K562 (cell line): ENCODE data around the gene RXYLT1. TPM values are rescaled to one million over a fixed set of nuclear protein-coding genes. Genes with fewer than 3 reads are reported as not detected.

Source experiments
- ATAC-seq: fragments of 200-7000 bp; cut with Tn5 transposase; 3 replicates; pipeline ENCODE4 v1.9.1; 2020; ENCODE audit warnings: moderate library complexity
- BruUV-seq: library from RNA; stranded (reverse); fragments of 400-500 nt; replicated peaks from 2 replicates; lab custom pipeline; 2021; lab: Mats Ljungman, UMichigan
- CTCF ChIA-PET: fragments of 300-600 bp; formaldehyde crosslinking; extraction: SDS; loops from one replicate; lab custom pipeline; 2021; ENCODE audit warnings: low intra/inter-chr PET ratio; lab: Yijun Ruan, JAX
- POLR2A ChIA-PET: fragments of 300-600, 350-650 bp; sonication (Branson Sonifier 250); formaldehyde crosslinking; extraction: SDS; loops from one replicate; lab custom pipeline; 2021; ENCODE audit warnings: antibody characterized with exemption, inconsistent platforms; lab: Yijun Ruan, JAX
- DNase-seq, 4 experiments: peaks; one replicate each; pipeline versions ENCODE4 v3.0.0 to v3.0.0-alpha.2; 2011 to 2018; ENCODE audit warnings: low spot score in 3 of 4, mixed read lengths in 3 of 4; ENCODE audit errors: extremely low read depth in 1 of 4
- FAIRE-seq: peaks from 2 replicates; lab custom pipeline; 2011; peaks lifted over from hg19 to GRCh38; lab: Jason Lieb, UNC
- H2AFZ ChIP-seq: 2 replicates; pipeline ENCODE4 v1.6.0; 2011; ENCODE audit warnings: low read depth, low read length, control low read depth, inconsistent platforms
- H3K27ac ChIP-seq: fragments of 200-600 bp; 3 replicates; pipeline ENCODE4 v1.8.0; 2011; ENCODE audit warnings: low read depth, mild to moderate bottlenecking, control low read depth, inconsistent platforms, low read length, moderate library complexity, mixed read lengths; ENCODE audit errors: extremely low read depth
- H3K27me3 ChIP-seq, 2 experiments: fragments of 300-600 bp in 1 of 2; 2 replicates in 1 of 2; 3 replicates in 1 of 2; pipeline versions ENCODE4 v1.6.0 to v1.8.0; 2011; ENCODE audit warnings: inconsistent platforms in 2 of 2, low read length in 2 of 2, mild to moderate bottlenecking in 1 of 2, mixed read lengths in 1 of 2, moderate library complexity in 1 of 2; ENCODE audit not compliant: control insufficient read depth in 2 of 2, insufficient read depth in 2 of 2
- H3K36me3 ChIP-seq: fragments of 300-600 bp; 3 replicates; pipeline ENCODE4 v1.8.0; 2011; ENCODE audit warnings: mild to moderate bottlenecking, low read length, inconsistent platforms; ENCODE audit not compliant: control insufficient read depth, insufficient read depth
- H3K4me1 ChIP-seq, 2 experiments: fragments of 200-600 bp in 1 of 2; replicated peaks in 1 of 2; 2 replicates in 1 of 2; 3 replicates in 1 of 2; pipeline versions ENCODE4 v1.5.1 to v1.8.0; 2011; ENCODE audit warnings: inconsistent platforms in 2 of 2, low read length in 2 of 2, mild to moderate bottlenecking in 1 of 2, mixed read lengths in 1 of 2, moderate library complexity in 1 of 2; ENCODE audit not compliant: control insufficient read depth in 2 of 2, insufficient read depth in 2 of 2
- H3K4me2 ChIP-seq: 2 replicates; pipeline ENCODE4 v1.6.1; 2011; ENCODE audit warnings: low read length, control low read depth, inconsistent platforms, mixed read lengths; ENCODE audit not compliant: insufficient read depth
- H3K4me3 ChIP-seq: fragments of 200-600 bp; sonication (generic), shearing (Covaris generic); 2 replicates; pipeline ENCODE4 v1.5.1; 2016; ENCODE audit warnings: control low read depth, inconsistent platforms
- H3K79me2 ChIP-seq: fragments of 200-600 bp; 3 replicates; pipeline ENCODE4 v1.8.0; 2011; ENCODE audit warnings: low read length, inconsistent platforms; ENCODE audit not compliant: control insufficient read depth, insufficient read depth
- H3K9ac ChIP-seq, 2 experiments: 2 replicates each; pipeline versions ENCODE4 v1.6.0 to v1.6.1; 2011; ENCODE audit warnings: low read depth in 2 of 2, low read length in 2 of 2, control low read depth in 1 of 2, inconsistent platforms in 1 of 2, mild to moderate bottlenecking in 1 of 2, mixed read lengths in 1 of 2; ENCODE audit not compliant: insufficient read depth in 1 of 2
- H3K9me1 ChIP-seq: one replicate; pipeline ENCODE4 v1.6.0; 2011; ENCODE audit warnings: inconsistent platforms, mild to moderate bottlenecking, low read length, moderate library complexity; ENCODE audit not compliant: control insufficient read depth, insufficient read depth
- H3K9me3 ChIP-seq: replicated peaks from 2 replicates; pipeline ENCODE4 v1.5.1; 2011; ENCODE audit warnings: low read depth, low read length, inconsistent platforms; ENCODE audit not compliant: control insufficient read depth, insufficient read depth
- H4K20me1 ChIP-seq: replicated peaks from 2 replicates; pipeline ENCODE4 v1.6.1; 2011; ENCODE audit warnings: low read length, inconsistent platforms, mixed read lengths; ENCODE audit not compliant: control insufficient read depth, insufficient read depth
- BHLHE40 ChIP-seq: IDR thresholded peaks from 2 replicates; pipeline ENCODE4 v1.6.1; 2011; ENCODE audit warnings: low read length, improper control_type of control experiment
- ELF1 ChIP-seq: fragments of 200-800 bp; sonication (Bioruptor generic); IDR thresholded peaks from 2 replicates; pipeline ENCODE4 v1.6.1; 2016; ENCODE audit warnings: missing genetic modification characterization, missing compliant biosample characterization
- FOXJ3 ChIP-seq: sonication (generic); formaldehyde crosslinking; IDR thresholded peaks from 2 replicates; pipeline ENCODE4 v1.4.0; 2020; ENCODE audit warnings: mild to moderate bottlenecking, missing genetic modification reagents
- GTF2A2 ChIP-seq: IDR thresholded peaks from 2 replicates; pipeline ENCODE4 v1.6.1; 2016; ENCODE audit warnings: mild to moderate bottlenecking, missing genetic modification characterization, missing compliant biosample characterization
- HDAC1 ChIP-seq, 2 experiments: fragments of 450-650 bp; IDR thresholded peaks; 2 replicates each; pipeline ENCODE4 v1.6.1; 2016 to 2017; ENCODE audit warnings: inconsistent platforms in 1 of 2, mild to moderate bottlenecking in 1 of 2, moderate library complexity in 1 of 2
- NFYB ChIP-seq: IDR thresholded peaks from 2 replicates; pipeline ENCODE4 v1.6.1; 2011; ENCODE audit warnings: mild to moderate bottlenecking, moderate library complexity; ENCODE audit not compliant: insufficient read length; ENCODE audit errors: extremely low read depth
- RAD21 ChIP-seq, 2 experiments: fragments of 250-450 bp in 1 of 2; fragments of 450-650 bp in 1 of 2; sonication (Bioruptor Pico) in 1 of 2; formaldehyde crosslinking in 1 of 2; IDR thresholded peaks in 1 of 2; conservative IDR thresholded peaks in 1 of 2; 2 replicates each; pipeline versions ENCODE4 v1.4.0 to v1.8.0; 2020 to 2022; ENCODE audit warnings: mild to moderate bottlenecking in 2 of 2, moderate library complexity in 1 of 2
- SIX5 ChIP-seq, 2 experiments: IDR thresholded peaks; 2 replicates each; pipeline ENCODE4 v1.6.1; 2011; ENCODE audit warnings: low read length in 2 of 2, borderline replicate concordance in 1 of 2, low read depth in 1 of 2, mild to moderate bottlenecking in 1 of 2, moderate library complexity in 1 of 2; ENCODE audit not compliant: insufficient read depth in 1 of 2
- SMARCA4 ChIP-seq: fragments of 450-650 bp; IDR thresholded peaks from 2 replicates; pipeline ENCODE4 v1.6.1; 2016
- SOX6 ChIP-seq: fragments of 450-650 bp; IDR thresholded peaks from 2 replicates; pipeline ENCODE4 v1.6.1; 2014; ENCODE audit warnings: mild to moderate bottlenecking
- THRAP3 ChIP-seq: fragments of 450-650 bp; IDR thresholded peaks from 2 replicates; pipeline ENCODE4 v1.6.1; 2016; ENCODE audit warnings: mild to moderate bottlenecking, inconsistent platforms, borderline replicate concordance
- TSC22D4 ChIP-seq: fragments of 450-650 bp; IDR thresholded peaks from 2 replicates; pipeline ENCODE4 v1.6.1; 2016; ENCODE audit warnings: missing genetic modification characterization, missing biosample characterization, control low read depth
- ZFX ChIP-seq: sonication (generic); formaldehyde crosslinking; IDR thresholded peaks from 2 replicates; pipeline ENCODE4 v1.8.0; 2022; ENCODE audit warnings: mild to moderate bottlenecking, missing genetic modification reagents, moderate library complexity
- ZNF431 ChIP-seq: sonication (generic); formaldehyde crosslinking; IDR thresholded peaks from 2 replicates; pipeline ENCODE4 v1.8.0; 2022; ENCODE audit warnings: mild to moderate bottlenecking, missing genetic modification reagents
- ZNF507 ChIP-seq: conservative IDR thresholded peaks from 2 replicates; pipeline ENCODE4 v1.6.1; 2017; ENCODE audit warnings: missing genetic modification characterization, missing compliant biosample characterization
- whole genome bisulfite sequencing: fragments of 100-300 bp; shearing (Covaris generic); methylation state at CpG from one replicate; pipeline ENCODE4 v1.1.6; 2016; ENCODE audit warnings: low coverage, mixed read lengths; ENCODE audit not compliant: insufficient coverage; ENCODE audit errors: missing lambda C conversion rate; 5-methylcytosine and 5-hydroxymethylcytosine counted together
- in situ Hi-C: fragments of 300-500 bp; cut with MboI; formaldehyde crosslinking; loops from 4 replicates; pipeline ENCODE4 v1.15.0; 2018; ENCODE audit warnings: inconsistent platforms, mixed read lengths
- intact Hi-C: fragments of 100-400 bp; cut with micrococcal nuclease; formaldehyde crosslinking; loops from 2 replicates; pipeline ENCODE4 v1.14.2; 2022
- polyA plus RNA-seq, 8 experiments: library from polyadenylated mRNA; depleted of rRNA in 4 of 8; stranded (reverse) in 5 of 8; unstranded in 3 of 8; fragments of >200 nt; fragmentation: Nextera tagmentation in 2 of 8; fragmentation: Illumina TruSeq in 1 of 8; extraction: Ambion mirVana in 2 of 8; extraction: Trizol in 1 of 8; gene quantifications; 2 replicates each; pipeline versions ENCODE4 v1.2.1 to v1.2.3, GENCODE V29; 2011 to 2014; ENCODE audit warnings: inconsistent platforms in 1 of 8, missing spikeins in 1 of 8
- total RNA-seq, 7 experiments: library from RNA; depleted of rRNA in 6 of 7; stranded (reverse); fragments of >200 nt in 6 of 7; fragmentation: Illumina TruSeq in 2 of 7; extraction: Trizol in 2 of 7; gene quantifications; 2 replicates each; pipeline versions ENCODE4 v1.2.1 to v1.2.3, GENCODE V29; 2011 to 2021; ENCODE audit warnings: low replicate concordance in 1 of 7
- TF ChIP-seq, protein P1 (sequence below): fragments of 450-650 bp; IDR thresholded peaks from 2 replicates; pipeline ENCODE4 v1.7.0; 2016; ENCODE audit warnings: borderline replicate concordance
- TF ChIP-seq, protein P2 (sequence below): sonication (generic); formaldehyde crosslinking; IDR thresholded peaks from 2 replicates; pipeline ENCODE4 v1.8.0; 2022; ENCODE audit warnings: mild to moderate bottlenecking, missing genetic modification reagents
- TF ChIP-seq, protein P3 (sequence below), 2 experiments: fragments of 450-650 bp in 1 of 2; IDR thresholded peaks; 2 replicates each; pipeline ENCODE4 v1.6.1; 2011 to 2017; ENCODE audit warnings: low read depth in 2 of 2, antibody characterized with exemption in 1 of 2, borderline replicate concordance in 1 of 2, low read length in 1 of 2, mild to moderate bottlenecking in 1 of 2, mixed read lengths in 1 of 2; ENCODE audit not compliant: control insufficient read depth in 1 of 2

Gene RXYLT1
- total and polyA plus RNA-seq, 9 of the 15 experiments (the other 6 are each of a cell fraction or from before 2014, with no cell fraction given), result 6.7 to 26.5 (median 20.9) TPM

DNA sequence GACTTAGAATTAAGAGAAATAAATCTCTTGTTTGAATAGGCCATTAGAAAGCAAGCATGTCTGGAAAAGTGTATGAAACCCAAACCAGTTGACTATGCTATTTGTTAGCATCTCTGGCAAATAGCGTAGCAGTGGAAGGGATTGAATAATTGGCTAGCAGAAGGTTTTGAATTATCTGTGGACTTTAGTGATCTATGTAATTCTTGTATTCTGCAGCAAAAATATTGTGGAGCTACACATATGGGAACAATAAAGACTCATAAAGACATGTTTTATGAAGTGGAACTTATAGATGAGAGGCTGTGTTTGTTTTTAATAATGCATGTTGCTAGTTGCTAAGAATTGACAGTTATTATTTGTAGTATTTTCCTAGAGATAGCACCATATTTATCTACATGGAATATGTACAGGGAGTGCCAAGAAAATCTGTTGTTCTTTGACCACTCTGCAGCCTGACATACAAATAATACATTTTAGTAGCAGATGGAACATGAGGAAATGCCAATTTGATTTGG is 69.5 kb downstream of the RXYLT1 start:
- Histone ChIP-seq H3K27ac (no peak overlapping the region), H3K4me3 (no peak overlapping the region), H3K4me2 (no peak overlapping the region), H3K9me1 (no peaks in the 10 kb centered on the region), H2AFZ (no peak overlapping the region), H3K27me3 (peaks cover 21 to 25% of the 10 kb centered on the region in 2 experiments; a peak in 4 of 5 replicates), H3K36me3 (no peaks in the 10 kb centered on the region), H4K20me1 (no peaks in the 10 kb centered on the region), H3K79me2 (no peaks in the 10 kb centered on the region), H3K9ac (no peak overlapping the region), H3K4me1 (peaks cover 6 to 9% of the 10 kb centered on the region in 2 experiments; a peak in 4 of 5 replicates), H3K9me3 (no peaks in the 10 kb centered on the region)
- BruUV-seq, result no TSS peak
- intact Hi-C loops, result loop anchor here (10.0 kb wide), 1 partner anchor 106 kb away; no protein-coding TSS in a partner anchor
- no peak for FAIRE-seq
- CTCF ChIA-PET, result no interaction called here
- 0% methylated on average over 1 of the region's 1 CpG for WGBS
- ATAC-seq, result no peak
- in situ Hi-C loops, result loop anchor here (25.0 kb wide), 1 partner anchor 538 kb away; the partner anchor contains the start of gene C12orf56
- POLR2A ChIA-PET, result no interaction called here
- no peak for DNase-seq
- TF ChIP-seq BHLHE40 (no peak), THRAP3 (no peak), TSC22D4 (tag) (no peak), NFYB (no peak), HDAC1 (IDR thresholded peaks at IDR 0.05) (no peak), SMARCA4 (no peak), SIX5 (IDR thresholded peaks at IDR 0.05; ENCODE audit: borderline replicate concordance in 1 of 2, insufficient read depth in 1 of 2, low read depth in 1 of 2, low read length in 2 of 2) (no peak), ZFX (CRISPR knock-in tag) (no peak), ELF1 (tag) (no peak), GTF2A2 (tag) (no peak), ZNF431 (CRISPR knock-in tag) (no peak), FOXJ3 (no peak), SOX6 (no peak), RAD21 (CRISPR knock-in tag; conservative IDR thresholded peaks at IDR 0.05 in 1 of 2, IDR thresholded peaks at IDR 0.05 in 1 of 2) (no peak), ZNF507 (no peak)
- TF ChIP-seq, protein P1, sequence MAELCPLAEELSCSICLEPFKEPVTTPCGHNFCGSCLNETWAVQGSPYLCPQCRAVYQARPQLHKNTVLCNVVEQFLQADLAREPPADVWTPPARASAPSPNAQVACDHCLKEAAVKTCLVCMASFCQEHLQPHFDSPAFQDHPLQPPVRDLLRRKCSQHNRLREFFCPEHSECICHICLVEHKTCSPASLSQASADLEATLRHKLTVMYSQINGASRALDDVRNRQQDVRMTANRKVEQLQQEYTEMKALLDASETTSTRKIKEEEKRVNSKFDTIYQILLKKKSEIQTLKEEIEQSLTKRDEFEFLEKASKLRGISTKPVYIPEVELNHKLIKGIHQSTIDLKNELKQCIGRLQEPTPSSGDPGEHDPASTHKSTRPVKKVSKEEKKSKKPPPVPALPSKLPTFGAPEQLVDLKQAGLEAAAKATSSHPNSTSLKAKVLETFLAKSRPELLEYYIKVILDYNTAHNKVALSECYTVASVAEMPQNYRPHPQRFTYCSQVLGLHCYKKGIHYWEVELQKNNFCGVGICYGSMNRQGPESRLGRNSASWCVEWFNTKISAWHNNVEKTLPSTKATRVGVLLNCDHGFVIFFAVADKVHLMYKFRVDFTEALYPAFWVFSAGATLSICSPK, result no peak
- TF ChIP-seq, protein P2, sequence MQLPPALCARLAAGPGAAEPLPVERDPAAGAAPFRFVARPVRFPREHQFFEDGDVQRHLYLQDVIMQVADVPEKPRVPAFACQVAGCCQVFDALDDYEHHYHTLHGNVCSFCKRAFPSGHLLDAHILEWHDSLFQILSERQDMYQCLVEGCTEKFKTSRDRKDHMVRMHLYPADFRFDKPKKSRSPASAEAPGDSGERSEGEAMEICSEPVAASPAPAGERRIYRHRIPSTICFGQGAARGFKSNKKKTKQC (CRISPR knock-in tag), result no peak
- TF ChIP-seq, protein P3, sequence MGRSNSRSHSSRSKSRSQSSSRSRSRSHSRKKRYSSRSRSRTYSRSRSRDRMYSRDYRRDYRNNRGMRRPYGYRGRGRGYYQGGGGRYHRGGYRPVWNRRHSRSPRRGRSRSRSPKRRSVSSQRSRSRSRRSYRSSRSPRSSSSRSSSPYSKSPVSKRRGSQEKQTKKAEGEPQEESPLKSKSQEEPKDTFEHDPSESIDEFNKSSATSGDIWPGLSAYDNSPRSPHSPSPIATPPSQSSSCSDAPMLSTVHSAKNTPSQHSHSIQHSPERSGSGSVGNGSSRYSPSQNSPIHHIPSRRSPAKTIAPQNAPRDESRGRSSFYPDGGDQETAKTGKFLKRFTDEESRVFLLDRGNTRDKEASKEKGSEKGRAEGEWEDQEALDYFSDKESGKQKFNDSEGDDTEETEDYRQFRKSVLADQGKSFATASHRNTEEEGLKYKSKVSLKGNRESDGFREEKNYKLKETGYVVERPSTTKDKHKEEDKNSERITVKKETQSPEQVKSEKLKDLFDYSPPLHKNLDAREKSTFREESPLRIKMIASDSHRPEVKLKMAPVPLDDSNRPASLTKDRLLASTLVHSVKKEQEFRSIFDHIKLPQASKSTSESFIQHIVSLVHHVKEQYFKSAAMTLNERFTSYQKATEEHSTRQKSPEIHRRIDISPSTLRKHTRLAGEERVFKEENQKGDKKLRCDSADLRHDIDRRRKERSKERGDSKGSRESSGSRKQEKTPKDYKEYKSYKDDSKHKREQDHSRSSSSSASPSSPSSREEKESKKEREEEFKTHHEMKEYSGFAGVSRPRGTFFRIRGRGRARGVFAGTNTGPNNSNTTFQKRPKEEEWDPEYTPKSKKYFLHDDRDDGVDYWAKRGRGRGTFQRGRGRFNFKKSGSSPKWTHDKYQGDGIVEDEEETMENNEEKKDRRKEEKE (IDR thresholded peaks at IDR 0.05; ENCODE audit: borderline replicate concordance in 1 of 2, control insufficient read depth in 1 of 2, low read depth in 2 of 2, low read length in 1 of 2), result no peak
